Fibroblast of mammary gland (primary cell): ENCODE measurements around the gene FAM50B.

Experiments
- DNase-seq: peaks from one replicate; pipeline ENCODE4 v3.0.0-alpha.2; 2010; ENCODE audit warnings: low read depth
- H3K4me3 ChIP-seq: 2 replicates; pipeline ENCODE4 v1.5.1; 2011; ENCODE audit warnings: low read depth, mild to moderate bottlenecking, low read length, moderate library complexity; ENCODE audit not compliant: control insufficient read depth
- TF ChIP-seq, protein P1 (sequence below): conservative IDR thresholded peaks from 2 replicates; pipeline ENCODE4 v1.5.1; 2011; ENCODE audit warnings: low read depth, low read length, inconsistent platforms; ENCODE audit not compliant: control insufficient read depth, insufficient read depth

The FAM50B gene

DNA sequence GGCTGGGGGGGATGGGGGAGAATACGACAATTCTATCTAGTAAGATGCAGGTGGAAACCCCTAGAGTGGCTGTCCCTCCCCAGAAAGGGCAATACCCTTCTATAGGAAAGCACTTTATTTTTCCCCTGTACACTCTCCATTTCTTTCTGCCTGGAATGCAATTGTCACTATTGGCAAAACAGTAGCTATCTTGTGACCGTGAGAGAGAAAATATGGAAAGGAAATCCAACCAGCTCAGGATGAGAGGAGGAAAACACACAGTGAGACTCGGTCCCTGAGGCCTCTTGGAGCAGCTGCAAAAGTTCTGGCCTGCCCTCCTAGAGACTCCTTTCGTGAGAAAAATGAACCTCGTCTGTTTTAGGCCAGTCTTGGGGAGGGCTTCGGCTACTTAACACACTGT, 43.4 kb downstream of the FAM50B start:
- H3K4me3 ChIP-seq: no peak overlapping the region
- DNase-seq: no peak
- TF ChIP-seq, protein P1, sequence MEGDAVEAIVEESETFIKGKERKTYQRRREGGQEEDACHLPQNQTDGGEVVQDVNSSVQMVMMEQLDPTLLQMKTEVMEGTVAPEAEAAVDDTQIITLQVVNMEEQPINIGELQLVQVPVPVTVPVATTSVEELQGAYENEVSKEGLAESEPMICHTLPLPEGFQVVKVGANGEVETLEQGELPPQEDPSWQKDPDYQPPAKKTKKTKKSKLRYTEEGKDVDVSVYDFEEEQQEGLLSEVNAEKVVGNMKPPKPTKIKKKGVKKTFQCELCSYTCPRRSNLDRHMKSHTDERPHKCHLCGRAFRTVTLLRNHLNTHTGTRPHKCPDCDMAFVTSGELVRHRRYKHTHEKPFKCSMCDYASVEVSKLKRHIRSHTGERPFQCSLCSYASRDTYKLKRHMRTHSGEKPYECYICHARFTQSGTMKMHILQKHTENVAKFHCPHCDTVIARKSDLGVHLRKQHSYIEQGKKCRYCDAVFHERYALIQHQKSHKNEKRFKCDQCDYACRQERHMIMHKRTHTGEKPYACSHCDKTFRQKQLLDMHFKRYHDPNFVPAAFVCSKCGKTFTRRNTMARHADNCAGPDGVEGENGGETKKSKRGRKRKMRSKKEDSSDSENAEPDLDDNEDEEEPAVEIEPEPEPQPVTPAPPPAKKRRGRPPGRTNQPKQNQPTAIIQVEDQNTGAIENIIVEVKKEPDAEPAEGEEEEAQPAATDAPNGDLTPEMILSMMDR: no peak

DNA sequence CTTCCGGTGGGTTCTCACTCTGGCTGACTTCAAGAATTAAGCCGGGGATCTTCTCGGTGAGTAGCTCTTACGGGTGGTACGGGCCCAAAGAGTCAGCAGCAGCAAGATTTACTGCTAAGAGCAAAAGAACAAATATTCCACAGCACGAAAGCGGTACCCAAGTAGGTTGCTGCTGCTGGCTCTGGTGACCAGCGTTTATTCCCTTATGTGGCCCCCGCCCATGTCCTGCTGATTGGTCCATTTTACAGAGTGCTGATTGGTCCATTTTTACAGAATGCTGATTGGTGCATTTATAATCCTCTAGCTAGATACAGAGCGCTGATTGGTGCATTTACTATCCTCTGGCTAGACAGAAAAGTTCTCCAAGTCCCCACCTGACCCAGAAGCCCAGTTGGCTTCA, 44.3 kb downstream of the FAM50B start:
- no peak overlapping the region for H3K4me3 ChIP-seq
- no peak for DNase-seq
- TF ChIP-seq, protein P1: no peak

DNA sequence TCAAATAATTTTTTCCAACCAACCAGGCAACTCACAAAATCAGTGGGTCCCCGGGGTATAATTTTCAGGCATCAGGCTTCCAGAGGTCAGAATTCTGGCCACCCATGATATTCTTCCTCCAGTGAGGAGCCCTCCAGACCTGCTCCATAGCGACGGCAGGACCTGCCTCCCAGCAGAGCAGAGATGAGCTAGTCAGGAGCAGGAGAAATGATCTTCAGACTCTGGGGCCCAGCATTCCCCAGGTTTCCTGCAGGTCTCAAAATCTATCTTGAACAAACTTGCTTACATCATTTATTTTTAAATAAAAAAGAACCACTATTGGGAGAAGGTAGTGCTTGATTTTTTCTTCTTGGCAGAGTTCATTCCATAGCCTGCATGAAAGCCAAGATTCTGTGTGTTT, 44.7 kb downstream of the FAM50B start:
- no peak for DNase-seq
- H3K4me3 ChIP-seq: no peak overlapping the region
- TF ChIP-seq, protein P1: no peak

DNA sequence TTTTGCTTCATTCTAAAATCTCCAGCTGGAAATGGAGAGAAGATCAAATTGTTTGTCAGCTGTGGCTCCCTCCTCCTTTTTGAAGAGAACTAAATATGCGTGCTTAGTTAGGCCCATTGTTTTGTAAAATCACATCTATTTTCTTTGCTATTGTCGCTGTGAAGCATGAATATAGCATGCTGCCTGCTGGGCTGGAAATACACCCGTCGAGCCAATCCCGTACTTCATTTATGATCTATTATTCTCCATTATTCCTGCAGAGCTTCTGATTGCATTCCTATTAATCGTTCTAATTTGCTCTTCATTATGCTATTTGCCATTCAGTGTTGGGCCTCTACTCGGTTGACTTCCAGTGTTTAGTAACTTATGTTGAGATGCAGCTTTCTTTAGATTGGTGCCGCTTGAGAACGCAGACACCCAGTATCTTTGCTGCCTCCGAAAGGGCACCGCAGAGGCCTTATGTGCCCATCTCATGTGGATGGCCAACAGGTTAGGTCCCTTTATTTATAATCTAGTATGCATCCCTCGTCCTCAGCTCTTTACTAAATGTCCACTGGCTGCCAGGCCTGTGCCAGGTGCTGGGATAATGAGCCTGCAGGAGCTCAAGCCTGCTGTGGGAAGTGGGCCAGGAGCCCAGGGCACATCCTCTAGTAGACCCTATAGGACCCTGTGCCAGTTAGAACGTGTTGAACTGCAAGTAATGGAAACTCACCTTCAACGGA, 45.6 kb downstream of the FAM50B start:
- no peak for DNase-seq
- TF ChIP-seq, protein P1: no peak
- no peak overlapping the region for H3K4me3 ChIP-seq

DNA sequence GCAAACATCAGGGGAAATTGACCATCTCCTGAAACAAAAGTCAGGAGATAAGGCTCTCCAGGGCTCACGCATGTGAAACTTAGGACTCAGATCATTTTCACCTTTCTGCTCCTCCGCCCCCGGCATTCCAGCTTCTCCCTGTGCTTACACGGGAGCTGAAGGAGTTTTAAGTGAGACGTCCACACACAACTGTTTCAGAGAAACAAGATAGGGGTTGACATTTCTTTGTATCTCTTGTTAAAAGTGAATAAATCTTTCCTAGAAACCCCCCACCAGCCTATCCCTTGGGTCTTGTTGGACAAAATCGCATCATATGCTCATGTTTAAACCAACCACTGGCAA, 46.1 kb downstream of the FAM50B start:
- TF ChIP-seq, protein P1: no peak
- no peak for DNase-seq
- no peak overlapping the region for H3K4me3 ChIP-seq

DNA sequence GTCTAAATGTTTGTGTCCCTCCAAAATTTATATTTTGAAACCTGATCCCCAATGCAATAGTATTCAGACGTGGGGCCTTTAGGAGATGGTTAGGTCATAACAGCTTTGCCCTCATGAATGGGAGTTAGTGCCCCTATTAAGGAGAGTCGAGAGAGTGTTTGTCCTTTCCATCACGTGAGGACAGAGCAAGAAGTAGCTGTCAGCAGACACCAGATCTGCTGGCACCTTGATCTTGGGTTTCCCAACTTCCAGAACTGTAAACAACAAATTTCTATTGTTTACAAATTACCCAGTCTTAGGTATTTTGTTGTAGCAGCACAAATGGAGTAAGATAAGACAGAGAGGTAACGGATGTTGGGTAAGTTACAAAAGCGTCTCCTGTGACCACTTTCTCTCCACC, 46.6 kb downstream of the FAM50B start:
- H3K4me3 ChIP-seq: no peak overlapping the region
- DNase-seq: no peak

More for the DNA sequence above, 46.6 kb downstream of the FAM50B start:
- TF ChIP-seq, protein P1: no peak
